Prostate gland (tissue), 1 donor: ENCODE data around the gene SHANK3.

Experiments used
- POLR2A ChIP-seq: fragments of 450-650 bp; IDR thresholded peaks from one replicate; pipeline ENCODE4 v1.6.1; 2016; ENCODE audit warnings: antibody characterized with exemption, mild to moderate bottlenecking
- POLR2AphosphoS5 ChIP-seq: sonication (generic); formaldehyde crosslinking; IDR thresholded peaks from one replicate; pipeline ENCODE4 v1.6.1; 2017; ENCODE audit warnings: antibody characterized with exemption

- TF ChIP-seq POLR2AphosphoS5 (no peak), POLR2A (no peak)
These were observed 3.6 kb downstream of the SHANK3 start for GRCh38 chr22:50676180-50676636.
